Naive thymus-derived CD4-positive, alpha-beta T cell (primary cell): Measurements from ENCODE around the gene LZIC. TPM values are rescaled to one million over a fixed set of nuclear protein-coding genes. Genes with fewer than 3 reads are reported as not detected.
A peak's percentile ranks its signal among the peaks of the same experiment; 100 is the strongest.

ENCODE experiments used
- ATAC-seq: fragments of 150-1000 bp; cut with Tn5 transposase; 2 replicates; pipeline ENCODE4 v1.10.0; 2021; ENCODE audit warnings: mild to moderate bottlenecking, moderate library complexity
- CTCF ChIA-PET: fragments of 350-600 bp; sonication (Branson Sonifier 250); formaldehyde crosslinking; loops from one replicate; lab custom pipeline; 2021; ENCODE audit warnings: antibody characterized with exemption; lab: Charles Lee
- POLR2A ChIA-PET: fragments of 350-600 bp; sonication (Branson Sonifier 250); formaldehyde crosslinking; loops from one replicate; lab custom pipeline; 2021; ENCODE audit warnings: antibody characterized with exemption, inconsistent platforms; lab: Charles Lee
- DNase-seq, 9 donors: peaks; one replicate each; pipeline versions ENCODE4 v3.0.0 to v3.0.0-alpha.2; 2020 to 2022; ENCODE audit warnings: mixed read lengths in 1 of 9
- H3K27ac ChIP-seq: one replicate; pipeline ENCODE4 v1.7.0; 2013; ENCODE audit warnings: mild to moderate bottlenecking, low read depth, low read length, moderate library complexity
- H3K27me3 ChIP-seq, 2 donors: one replicate each; pipeline ENCODE4 v1.7.0; 2013; ENCODE audit warnings: low read length in 2 of 2, mild to moderate bottlenecking in 2 of 2, moderate library complexity in 2 of 2; ENCODE audit not compliant: control insufficient read depth in 2 of 2, insufficient read depth in 2 of 2
- H3K36me3 ChIP-seq, 3 experiments: 1 replicate in 2 of 3; 2 replicates in 1 of 3; pipeline ENCODE4 v1.7.0; 2013; ENCODE audit warnings: low read length in 3 of 3, mild to moderate bottlenecking in 3 of 3, moderate library complexity in 1 of 3; ENCODE audit not compliant: insufficient read depth in 3 of 3, control insufficient read depth in 2 of 3
- H3K4me1 ChIP-seq, 2 donors: one replicate each; pipeline ENCODE4 v1.7.0; 2013; ENCODE audit warnings: low read length in 2 of 2, mild to moderate bottlenecking in 2 of 2, moderate library complexity in 1 of 2; ENCODE audit not compliant: control insufficient read depth in 2 of 2, insufficient read depth in 2 of 2
- H3K4me3 ChIP-seq: 2 replicates; pipeline ENCODE4 v1.7.0; 2013; ENCODE audit warnings: mild to moderate bottlenecking, low read length
- H3K9me3 ChIP-seq, 3 experiments: 1 replicate in 2 of 3; 2 replicates in 1 of 3; pipeline ENCODE4 v1.7.0; 2013; ENCODE audit warnings: low read length in 3 of 3; ENCODE audit not compliant: control insufficient read depth in 2 of 3
- H3K27ac Mint-ChIP-seq, 9 donors: one replicate each; pipeline ENCODE4 v1.8.0; 2020 to 2022; ENCODE audit warnings: mixed read lengths in 9 of 9, mild to moderate bottlenecking in 8 of 9, moderate library complexity in 5 of 9, inconsistent platforms in 2 of 9
- H3K27me3 Mint-ChIP-seq, 5 donors: one replicate each; pipeline ENCODE4 v1.8.0; 2021 to 2022; ENCODE audit warnings: mixed read lengths in 5 of 5, mild to moderate bottlenecking in 1 of 5
- H3K36me3 Mint-ChIP-seq, 5 donors: one replicate each; pipeline ENCODE4 v1.8.0; 2020 to 2022; ENCODE audit warnings: mixed read lengths in 5 of 5, mild to moderate bottlenecking in 3 of 5, inconsistent platforms in 1 of 5
- H3K4me1 Mint-ChIP-seq, 7 donors: one replicate each; pipeline ENCODE4 v1.8.0; 2020 to 2022; ENCODE audit warnings: mixed read lengths in 7 of 7, mild to moderate bottlenecking in 3 of 7, inconsistent platforms in 1 of 7
- H3K4me3 Mint-ChIP-seq, 10 donors: one replicate each; pipeline ENCODE4 v1.8.0; 2020 to 2022; ENCODE audit warnings: mild to moderate bottlenecking in 10 of 10, mixed read lengths in 10 of 10, moderate library complexity in 6 of 10, inconsistent platforms in 2 of 10
- H3K9me3 Mint-ChIP-seq, 11 donors: one replicate each; pipeline ENCODE4 v1.8.0; 2020 to 2022; ENCODE audit warnings: mixed read lengths in 11 of 11, mild to moderate bottlenecking in 4 of 11, inconsistent platforms in 1 of 11, moderate library complexity in 1 of 11
- intact Hi-C, 2 donors: fragments of 100-400 bp; cut with micrococcal nuclease; formaldehyde crosslinking; loops; one replicate each; pipeline ENCODE4 v1.15.1; 2023
- polyA plus RNA-seq, 2 donors: library from polyadenylated mRNA; unstranded; fragments of 300-500 nt; fragmentation: Illumina TruSeq; gene quantifications; one replicate each; pipeline ENCODE4 v1.2.3, GENCODE V29; 2021
- total RNA-seq, 6 experiments: library from RNA in 5 of 6; stranded (reverse) in 5 of 6; gene quantifications; 1 replicate in 5 of 6; 2 replicates in 1 of 6; pipeline ENCODE4 v1.2.3 and lab custom pipeline; 2021 to 2026

The LZIC gene
- total and polyA plus RNA-seq, 7 experiments from 2014 or later: 18.0 to 44.0 (median 34.6) TPM

GRCh38 chr1:9960706-9961562, 17.7 kb upstream of the LZIC start:
- Histone ChIP-seq H3K27me3 (no peaks in the 10 kb centered on the region), H3K27ac (no peak overlapping the region), H3K4me3 (no peak overlapping the region), H3K9me3 (no peaks in the 10 kb centered on the region), H3K4me1 (no peaks in the 10 kb centered on the region), H3K36me3 (no peaks in the 10 kb centered on the region)
- Mint-ChIP-seq H3K27me3 (no peaks in the 10 kb centered on the region), H3K27ac (no peak overlapping the region), H3K4me3 (no peak overlapping the region), H3K9me3 (no peaks in the 10 kb centered on the region), H3K36me3 (no peaks in the 10 kb centered on the region), H3K4me1 (no peaks in the 10 kb centered on the region)
- ChIA-PET CTCF (no interaction called here), POLR2A (no interaction called here)
- ATAC-seq (no peak), DNase-seq (no peak)
- intact Hi-C loops: no loop called here

GRCh38 chr1:9960011-9960410, 16.8 kb upstream of the LZIC start:
- Histone ChIP-seq H3K36me3 (no peaks in the 10 kb centered on the region), H3K9me3 (no peaks in the 10 kb centered on the region), H3K27ac (no peak overlapping the region), H3K27me3 (no peaks in the 10 kb centered on the region), H3K4me1 (no peaks in the 10 kb centered on the region), H3K4me3 (no peak overlapping the region)
- POLR2A ChIA-PET: no interaction called here
- H3K27me3 Mint-ChIP-seq: no peaks in the 10 kb centered on the region
- no peak overlapping the region for H3K4me3 Mint-ChIP-seq
- no peak for ATAC-seq
- intact Hi-C loops: no loop called here
- CTCF ChIA-PET: no interaction called here
- H3K4me1 Mint-ChIP-seq: peaks cover 0 to 4% (median 0%) of the 10 kb centered on the region in 7 donors
- no peak overlapping the region for H3K27ac Mint-ChIP-seq
- no peaks in the 10 kb centered on the region for H3K9me3 Mint-ChIP-seq
- no peaks in the 10 kb centered on the region for H3K36me3 Mint-ChIP-seq
- DNase-seq: no peak

GRCh38 chr1:9957726-9958125, 14.5 kb upstream of the LZIC start:
- intact Hi-C loops: no loop called here
- H3K9me3 Mint-ChIP-seq: no peaks in the 10 kb centered on the region
- no peak overlapping the region for H3K4me3 ChIP-seq

GRCh38 chr1:9946315-9946714, 3.1 kb upstream of the LZIC start:
- Histone ChIP-seq H3K27ac (no peak overlapping the region), H3K36me3 (peaks cover 0 to 12% (median 0%) of the 10 kb centered on the region in 3 experiments), H3K4me1 (peaks cover 9 to 14% of the 10 kb centered on the region in 2 donors), H3K27me3 (no peaks in the 10 kb centered on the region), H3K9me3 (no peaks in the 10 kb centered on the region), H3K4me3 (no peak overlapping the region)
- ATAC-seq: no peak
- Mint-ChIP-seq H3K27ac (peak overlapping the region in 5 of 9 donors; percentile 23 to 87 (median 45)), H3K9me3 (no peaks in the 10 kb centered on the region), H3K4me3 (no peak overlapping the region), H3K36me3 (peaks cover 0 to 11% (median 5%) of the 10 kb centered on the region in 5 donors), H3K4me1 (peaks cover 23 to 43% (median 27%) of the 10 kb centered on the region in 7 donors), H3K27me3 (no peaks in the 10 kb centered on the region)
- DNase-seq: no peak
- intact Hi-C loops: no loop called here
- ChIA-PET POLR2A (interaction anchor here (1.0 kb wide), 1 partner anchor 18 kb away, joined by 4 read pairs; no protein-coding TSS in a partner anchor), CTCF (interaction anchor here (0.5 kb wide), 1 partner anchor 83 kb away, joined by 3 read pairs; no protein-coding TSS in a partner anchor)

More at GRCh38 chr1:9957726-9958125, 14.5 kb upstream of the LZIC start:
- Mint-ChIP-seq H3K4me3 (no peak overlapping the region), H3K4me1 (peaks cover 0 to 4% (median 0%) of the 10 kb centered on the region in 7 donors), H3K36me3 (no peaks in the 10 kb centered on the region), H3K27me3 (no peaks in the 10 kb centered on the region), H3K27ac (no peak overlapping the region)
- Histone ChIP-seq H3K36me3 (no peaks in the 10 kb centered on the region), H3K27me3 (no peaks in the 10 kb centered on the region), H3K4me1 (no peaks in the 10 kb centered on the region), H3K9me3 (no peaks in the 10 kb centered on the region), H3K27ac (no peak overlapping the region)
- ChIA-PET POLR2A (no interaction called here), CTCF (no interaction called here)
- ATAC-seq (no peak), DNase-seq (no peak)

- DNase-seq (peak in 8 of 9 donors; percentile 13 to 45 (median 34)), ATAC-seq (peak; percentile 54)
- Histone ChIP-seq H3K9me3 (no peaks in the 10 kb centered on the region), H3K4me1 (peaks cover 0 to 9% of the 10 kb centered on the region in 2 donors), H3K36me3 (peaks cover 0 to 22% (median 0%) of the 10 kb centered on the region in 3 experiments), H3K27ac (peak overlapping the region; percentile 92), H3K27me3 (no peaks in the 10 kb centered on the region), H3K4me3 (peak overlapping the region; percentile 71)
- Mint-ChIP-seq H3K4me3 (peak overlapping the region; percentile 91 to 98 (median 97)), H3K27ac (peak overlapping the region; percentile 93 to 99 (median 97)), H3K4me1 (peaks cover 10 to 29% (median 23%) of the 10 kb centered on the region in 7 donors), H3K27me3 (no peaks in the 10 kb centered on the region), H3K36me3 (peaks cover 0 to 11% (median 6%) of the 10 kb centered on the region in 5 donors), H3K9me3 (no peaks in the 10 kb centered on the region)
- ChIA-PET CTCF (interaction anchor here (1.3 to 3.0 kb wide), 2 partner anchors 32 to 67 kb away, joined by 4 to 12 read pairs; no protein-coding TSS in a partner anchor), POLR2A (interaction anchor here (0.8 to 2.0 kb wide), 2 partner anchors 30 to 33 kb away, joined by 3 to 6 read pairs; no protein-coding TSS in a partner anchor)
- intact Hi-C loops: loop anchor here (1.0 to 5.0 kb wide), 6 partner anchors 67 to 1740 kb away; partner anchors contain the start of genes MAD2L2 (in 1 of the 2), PEX14 (in 1 of the 2), SLC25A33 (in 1 of the 2) and UBE4B (in 1 of the 2)
These were observed 722 bp downstream of the LZIC start for GRCh38 chr1:9942399-9942938.

- no peak overlapping the region for H3K4me3 Mint-ChIP-seq
- peaks cover 0 to 6% (median 0%) of the 10 kb centered on the region in 7 donors for H3K4me1 Mint-ChIP-seq
- DNase-seq (no peak), ATAC-seq (no peak)
- Histone ChIP-seq H3K36me3 (peaks cover 0 to 43% (median 5%) of the 10 kb centered on the region in 3 experiments), H3K27ac (no peak overlapping the region), H3K27me3 (no peaks in the 10 kb centered on the region), H3K4me3 (no peak overlapping the region), H3K9me3 (no peaks in the 10 kb centered on the region), H3K4me1 (no peaks in the 10 kb centered on the region)
- intact Hi-C loops: no loop called here
- no peaks in the 10 kb centered on the region for H3K9me3 Mint-ChIP-seq
- peaks cover 0 to 30% (median 11%) of the 10 kb centered on the region in 5 donors for H3K36me3 Mint-ChIP-seq
- ChIA-PET POLR2A (interaction anchor here (1.0 kb wide), 1 partner anchor 19 kb away, joined by 3 read pairs; the partner anchor contains the start of gene CTNNBIP1), CTCF (no interaction called here)
- H3K27me3 Mint-ChIP-seq: no peaks in the 10 kb centered on the region
- no peak overlapping the region for H3K27ac Mint-ChIP-seq
These were observed 13.5 kb downstream of the LZIC start for GRCh38 chr1:9929431-9930385.
